Measurements from ENCODE around the gene MXRA7.
"Not testable (repeated sequence)": the region's sequence is repeated elsewhere in the genome, so short reads cannot be mapped to it uniquely, and the experiment has no call there.

MXRA7 gene

DNA sequence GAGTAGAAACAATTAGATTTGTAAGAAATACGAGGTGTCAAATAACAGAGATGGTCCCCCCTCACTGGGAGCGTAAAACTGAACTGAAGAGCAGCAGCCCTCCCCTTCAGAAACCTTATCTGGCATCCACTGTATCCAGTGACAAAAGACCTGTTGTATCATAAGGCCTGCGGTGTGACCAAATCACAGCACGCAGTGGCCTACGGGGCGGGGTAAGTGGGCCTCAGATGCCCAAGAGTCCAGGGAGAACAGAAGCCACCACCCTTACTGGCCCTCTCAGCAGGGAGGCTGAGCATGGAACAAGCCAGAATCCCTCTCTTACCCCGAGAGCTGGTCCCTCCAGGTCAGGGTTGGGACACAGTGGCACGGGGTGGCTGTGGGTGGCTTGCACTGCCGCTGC, 10.2 kb upstream of the MXRA7 start:
- no peak for TF ChIP-seq JUND (IDR thresholded peaks at IDR 0.05; ENCODE audit: low read depth)
- in situ Hi-C loops (cut with HindIII; ENCODE audit: low pct_unique_long_range_greater_than_20kb, low sequenced_read_pairs) = no loop called here
- DNase-seq (ENCODE audit: low read depth in 1 of 2, low spot score in 1 of 2) = no peak

DNA sequence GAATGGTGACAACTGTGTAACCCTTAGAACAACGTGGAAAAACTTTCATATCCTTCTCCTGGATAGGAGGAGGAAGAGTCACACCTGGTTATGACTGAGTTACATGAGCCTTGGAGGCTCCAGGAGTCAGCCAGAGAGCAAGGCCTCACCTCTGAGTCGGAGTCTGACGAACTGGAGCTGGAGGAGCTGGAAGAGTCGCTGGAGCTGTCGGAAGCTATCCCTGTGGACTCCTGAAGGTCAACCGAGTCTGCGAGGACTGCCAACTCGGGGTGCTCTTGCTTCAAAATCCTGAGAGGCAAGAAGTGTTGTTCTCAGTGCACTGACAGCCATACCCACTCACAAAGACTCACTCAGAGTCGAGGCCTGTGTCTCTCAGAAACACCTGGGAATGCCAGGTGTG, 9.4 kb upstream of the MXRA7 start:
- in situ Hi-C loops (cut with HindIII; ENCODE audit: low pct_unique_long_range_greater_than_20kb, low sequenced_read_pairs) = no loop called here
- no peak for DNase-seq (ENCODE audit: low read depth in 1 of 2, low spot score in 1 of 2)
- TF ChIP-seq JUND (IDR thresholded peaks at IDR 0.05; ENCODE audit: low read depth) = no peak

- no peak for DNase-seq (ENCODE audit: low read depth in 1 of 2, low spot score in 1 of 2)
- TF ChIP-seq JUND (IDR thresholded peaks at IDR 0.05; ENCODE audit: low read depth) = no peak
- in situ Hi-C loops (cut with HindIII; ENCODE audit: low pct_unique_long_range_greater_than_20kb, low sequenced_read_pairs) = no loop called here
Observed at GRCh38 chr17:76718516-76718915, 7.8 kb upstream of the MXRA7 start.

- no peak for TF ChIP-seq JUND (IDR thresholded peaks at IDR 0.05; ENCODE audit: low read depth)
- in situ Hi-C loops (cut with HindIII; ENCODE audit: low pct_unique_long_range_greater_than_20kb, low sequenced_read_pairs) = no loop called here
- DNase-seq (ENCODE audit: low read depth in 1 of 2, low spot score in 1 of 2) = no peak
Observed at GRCh38 chr17:76716839-76717215, 6.1 kb upstream of the MXRA7 start.

DNA sequence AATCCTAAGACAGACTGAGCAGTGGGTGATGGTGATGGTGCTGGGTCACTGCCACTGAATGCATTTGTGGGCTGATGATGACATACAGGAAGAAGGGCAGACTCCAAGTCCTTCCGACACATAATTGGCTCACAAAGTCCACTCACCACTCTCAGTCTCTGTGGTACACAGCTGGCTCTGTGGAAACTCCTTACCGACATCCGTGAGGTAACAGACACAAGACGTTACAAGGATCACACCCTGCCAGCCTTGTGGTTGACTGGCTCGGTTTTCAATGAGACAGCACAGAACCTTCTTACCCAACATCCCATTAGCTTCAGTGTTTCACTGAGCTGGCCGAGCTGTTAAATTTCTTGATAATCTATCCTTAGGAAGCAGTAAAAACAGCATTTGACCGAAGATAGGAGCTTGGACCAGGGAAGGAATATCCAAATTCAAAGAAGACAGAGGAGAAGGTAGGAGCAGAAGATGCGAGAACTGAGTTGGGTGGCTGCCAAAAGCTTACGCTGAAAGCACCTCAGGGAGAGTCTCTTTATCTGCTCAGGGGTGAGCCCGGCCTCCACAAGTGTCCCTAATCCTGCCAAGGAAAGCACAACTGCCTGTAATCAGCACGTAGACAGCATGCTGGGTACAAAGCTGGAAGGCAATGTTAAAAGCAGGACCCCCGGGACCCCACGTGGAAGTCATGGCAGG, 5.5 kb upstream of the MXRA7 start:
- TF ChIP-seq JUND (IDR thresholded peaks at IDR 0.05; ENCODE audit: low read depth) = no peak
- in situ Hi-C loops (cut with HindIII; ENCODE audit: low pct_unique_long_range_greater_than_20kb, low sequenced_read_pairs) = no loop called here
- DNase-seq (ENCODE audit: low read depth in 1 of 2, low spot score in 1 of 2) = no peak

DNA sequence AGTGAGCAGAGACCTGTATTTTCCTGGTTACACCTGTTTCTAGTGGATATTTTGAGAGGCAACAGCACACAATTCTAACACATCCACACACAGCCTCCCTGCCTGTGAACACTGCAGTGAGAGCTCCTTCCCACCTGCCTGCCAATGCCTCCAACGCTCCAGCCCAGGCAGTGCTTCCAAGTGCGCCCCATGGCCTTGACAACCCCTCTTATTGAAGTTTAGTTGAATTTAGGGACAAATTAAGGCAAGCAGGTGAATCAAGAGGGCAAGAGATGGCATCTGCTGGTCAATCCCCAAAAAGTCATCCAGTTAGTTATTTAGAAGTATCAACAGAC, 4.7 kb upstream of the MXRA7 start:
- in situ Hi-C loops (cut with HindIII; ENCODE audit: low pct_unique_long_range_greater_than_20kb, low sequenced_read_pairs) = no loop called here
- no peak for DNase-seq (ENCODE audit: low read depth in 1 of 2, low spot score in 1 of 2)
- no peak for TF ChIP-seq JUND (IDR thresholded peaks at IDR 0.05; ENCODE audit: low read depth)

GRCh38 chr17:76714822-76715495, 4.2 kb upstream of the MXRA7 start:
- TF ChIP-seq JUND (IDR thresholded peaks at IDR 0.05; ENCODE audit: low read depth) = no peak
- in situ Hi-C loops (cut with HindIII; ENCODE audit: low pct_unique_long_range_greater_than_20kb, low sequenced_read_pairs) = no loop called here
- peak in 1 of 2 experiments; percentile 62 for DNase-seq (ENCODE audit: low read depth in 1 of 2, low spot score in 1 of 2)

DNA sequence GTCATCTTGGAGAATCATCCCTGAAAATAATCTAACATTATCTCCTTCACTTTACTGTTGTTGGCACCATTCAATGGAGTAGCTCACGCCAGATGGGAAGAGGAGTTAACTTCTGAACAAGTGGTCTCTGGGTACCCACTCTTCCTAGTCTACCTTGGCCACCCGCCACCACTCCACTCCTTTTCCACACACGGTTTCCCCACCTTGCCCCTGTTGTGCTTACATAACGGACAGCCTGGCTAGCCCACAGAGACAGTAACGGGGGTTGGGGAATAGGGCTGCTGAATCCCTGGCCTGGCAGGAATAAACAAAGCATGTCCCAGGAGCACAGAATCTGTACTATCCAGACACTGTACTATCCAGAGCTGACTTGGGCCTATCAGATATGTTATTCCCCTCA, 3.6 kb upstream of the MXRA7 start:
- in situ Hi-C loops (cut with HindIII; ENCODE audit: low pct_unique_long_range_greater_than_20kb, low sequenced_read_pairs) = no loop called here
- no peak for DNase-seq (ENCODE audit: low read depth in 1 of 2, low spot score in 1 of 2)
- TF ChIP-seq JUND (IDR thresholded peaks at IDR 0.05; ENCODE audit: low read depth) = no peak

DNA sequence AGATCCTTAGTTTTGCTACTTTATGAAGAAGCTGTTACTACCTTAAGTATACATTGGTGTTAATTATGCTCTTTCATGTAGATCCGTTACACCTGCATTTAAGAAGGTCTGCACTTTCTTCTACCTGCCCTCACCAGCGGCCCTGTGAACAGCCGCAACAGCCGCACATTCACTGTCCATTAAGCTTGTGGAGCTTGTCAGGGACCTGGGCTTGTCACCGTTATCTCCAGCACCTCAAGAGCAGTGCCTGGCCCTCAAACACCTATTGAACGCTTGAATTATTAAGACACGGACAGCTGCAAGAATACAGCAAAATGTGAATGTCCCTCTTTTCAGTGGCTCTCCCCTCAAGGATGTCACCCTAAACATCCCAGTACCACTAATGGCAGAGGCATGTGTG, 3.0 kb upstream of the MXRA7 start:
- DNase-seq (ENCODE audit: low read depth in 1 of 2, low spot score in 1 of 2) = no peak
- no peak for TF ChIP-seq JUND (IDR thresholded peaks at IDR 0.05; ENCODE audit: low read depth)
- in situ Hi-C loops (cut with HindIII; ENCODE audit: low pct_unique_long_range_greater_than_20kb, low sequenced_read_pairs) = no loop called here

- in situ Hi-C loops (cut with HindIII; ENCODE audit: low pct_unique_long_range_greater_than_20kb, low sequenced_read_pairs); DNase-seq (ENCODE audit: low read depth in 1 of 2, low spot score in 1 of 2): not testable (repeated sequence)
Observed at GRCh38 chr17:76712321-76712720, 1.6 kb upstream of the MXRA7 start.

GRCh38 chr17:76709951-76710862, 558 bp downstream of the MXRA7 start:
- DNase-seq (ENCODE audit: low read depth in 1 of 2, low spot score in 1 of 2); in situ Hi-C loops (cut with HindIII; ENCODE audit: low pct_unique_long_range_greater_than_20kb, low sequenced_read_pairs): not testable (repeated sequence)

GRCh38 chr17:76709077-76709950, 1.5 kb downstream of the MXRA7 start:
- in situ Hi-C loops (cut with HindIII; ENCODE audit: low pct_unique_long_range_greater_than_20kb, low sequenced_read_pairs) = no loop called here
- no peak for TF ChIP-seq JUND (IDR thresholded peaks at IDR 0.05; ENCODE audit: low read depth)
- DNase-seq (ENCODE audit: low read depth in 1 of 2, low spot score in 1 of 2) = no peak

Measured in T47D (cell line).